GM19043 (cell line): Measurements from ENCODE around the gene JSRP1.

Experiments used
- ATAC-seq: cut with Tn5 transposase; IDR thresholded peaks from one replicate; pipeline ENCODE4 v1.9.1; 2021; ENCODE audit warnings: low read depth; ENCODE audit not compliant: unreplicated experiment

The JSRP1 gene

GRCh38 chr19:2255982-2256685, at the start of gene JSRP1:
Gene JSRP1 (minus strand): TSS chr19:2256417. CDS start chr19:2255314, 1,103 bp downstream.
- no peak for ATAC-seq

GRCh38 chr19:2305452-2306280, 49.4 kb upstream of the JSRP1 start:
- ATAC-seq: no peak

GRCh38 chr19:2303211-2303798, 47.1 kb upstream of the JSRP1 start:
- no peak for ATAC-seq

GRCh38 chr19:2302319-2303210, 46.3 kb upstream of the JSRP1 start:
- ATAC-seq: no peak

- no peak for ATAC-seq
Measured at GRCh38 chr19:2300533-2300932, 44.3 kb upstream of the JSRP1 start.

- no peak for ATAC-seq
Measured at GRCh38 chr19:2296141-2296540, 39.9 kb upstream of the JSRP1 start.

GRCh38 chr19:2294687-2295335, 38.6 kb upstream of the JSRP1 start:
- ATAC-seq: no peak

- no peak for ATAC-seq
Measured at GRCh38 chr19:2291185-2291751, 35.1 kb upstream of the JSRP1 start.

- no peak for ATAC-seq
Measured at GRCh38 chr19:2290441-2291184, 34.4 kb upstream of the JSRP1 start.

GRCh38 chr19:2289714-2290435, 33.7 kb upstream of the JSRP1 start:
- no peak for ATAC-seq

- no peak for ATAC-seq
Measured at GRCh38 chr19:2288818-2289713, 32.8 kb upstream of the JSRP1 start.

GRCh38 chr19:2288338-2288817, 32.2 kb upstream of the JSRP1 start:
- ATAC-seq: no peak

- ATAC-seq: no peak
Measured at GRCh38 chr19:2287585-2288337, 31.5 kb upstream of the JSRP1 start.

- no peak for ATAC-seq
Measured at GRCh38 chr19:2286402-2287140, 30.4 kb upstream of the JSRP1 start.

- no peak for ATAC-seq
Measured at GRCh38 chr19:2283835-2284507, 27.8 kb upstream of the JSRP1 start.
